Measurements from ENCODE around the gene RNF168.
"Not testable (repeated sequence)": the region's sequence is repeated elsewhere in the genome, so short reads cannot be mapped to it uniquely, and the experiment has no call there.

GRCh38 chr3:196504077-196504398 is 470 bp upstream of the RNF168 start:
- TF ChIP-seq CTCF, POLR2A (IDR thresholded peaks at IDR 0.05): not testable (repeated sequence)

All from breast epithelium (tissue), 3 donors.